Left colon (tissue), 2 donors: ENCODE data around the gene MAGEA2B. TPM values are rescaled to one million over a fixed set of nuclear protein-coding genes. Genes with fewer than 3 reads are reported as not detected.
"Not testable (repeated sequence)": the region's sequence is repeated elsewhere in the genome, so short reads cannot be mapped to it uniquely, and the experiment has no call there.

Source experiments
- ATAC-seq: fragments of 200-7000 bp; cut with Tn5 transposase; one replicate; pipeline ENCODE4 v1.9.1; 2020; ENCODE audit warnings: mild to moderate bottlenecking, moderate library complexity
- DNase-seq, 2 donors: peaks; one replicate each; pipeline ENCODE4 v3.0.0-alpha.2; 2020
- intact Hi-C, 2 donors: fragments of 100-400 bp; cut with DNase I in 1 of 2; cut with micrococcal nuclease in 1 of 2; formaldehyde crosslinking; loops; one replicate each; pipeline versions ENCODE4 v1.11.2 to v1.14.0; 2022; cut with DNase I, micrococcal nuclease
- total RNA-seq, 2 donors: library from RNA; stranded (reverse); fragmentation: NEBNext Ultra II Directional; extraction: Animal tissue kit (Norgen Biotek cat#: 25700); gene quantifications; one replicate each; pipeline ENCODE4 v1.2.1, GENCODE V29; 2021
- donor health status: DM: no; HTN: no; CAD: no.
- donor health status: DM: yes; HTN: yes; CAD: no.

MAGEA2B gene
- total RNA-seq, 2 donors from 2014 or later = not detected

GRCh38 chrX:152753686-152754650, 39.5 kb downstream of the MAGEA2B start, which contains the start of gene MAGEA2:
TSS of gene MAGEA2 (minus strand) at chrX:152753842. CDS start at chrX:152751363, 2,479 bp downstream.
- DNase-seq, ATAC-seq, intact Hi-C loops: not testable (repeated sequence)

DNA sequence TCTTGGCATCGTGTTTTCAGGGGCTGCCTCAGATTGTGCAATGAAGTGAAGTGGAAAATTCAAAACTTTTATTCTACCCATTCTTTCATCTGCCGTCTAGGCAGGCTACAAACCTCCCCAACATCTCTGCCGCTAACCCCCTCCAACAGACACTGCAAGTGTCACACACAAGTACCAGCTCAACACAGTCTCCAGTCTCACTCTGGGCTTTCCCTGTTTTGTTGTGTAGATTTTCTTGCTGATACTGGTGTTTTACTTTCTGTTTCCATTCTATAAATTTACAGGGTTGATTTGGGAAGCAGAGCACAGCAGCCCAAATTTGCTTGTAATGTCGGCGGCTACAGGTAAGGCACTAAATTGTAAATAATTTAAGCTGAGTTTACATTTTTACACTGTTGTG, 40.4 kb downstream of the MAGEA2B start:
- intact Hi-C loops, DNase-seq, ATAC-seq: not testable (repeated sequence)

DNA sequence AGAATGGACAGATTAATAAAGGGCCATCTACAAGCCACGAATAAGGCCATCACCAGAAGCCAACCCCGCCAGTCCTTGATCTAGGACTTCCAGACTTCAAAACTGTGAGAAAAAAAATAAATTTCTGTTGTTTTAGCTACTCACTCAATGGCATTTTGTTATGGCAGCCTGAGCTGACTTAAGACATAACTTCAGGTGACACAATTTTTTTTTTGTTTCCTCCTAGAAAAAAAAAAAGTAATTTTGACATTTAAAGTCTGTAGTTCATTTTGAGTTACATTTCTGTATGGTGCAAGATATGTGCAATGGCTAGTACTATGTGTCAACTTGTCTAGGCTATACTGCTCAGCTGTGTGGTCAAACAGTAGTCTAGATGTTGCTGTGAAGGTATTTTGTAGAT, 44.5 kb downstream of the MAGEA2B start, which contains the start of gene CSAG3:
Gene CSAG3, plus strand, starts transcription at position 301 of the 400 bp plus-strand sequence.
- ATAC-seq, DNase-seq, intact Hi-C loops: not testable (repeated sequence)

DNA sequence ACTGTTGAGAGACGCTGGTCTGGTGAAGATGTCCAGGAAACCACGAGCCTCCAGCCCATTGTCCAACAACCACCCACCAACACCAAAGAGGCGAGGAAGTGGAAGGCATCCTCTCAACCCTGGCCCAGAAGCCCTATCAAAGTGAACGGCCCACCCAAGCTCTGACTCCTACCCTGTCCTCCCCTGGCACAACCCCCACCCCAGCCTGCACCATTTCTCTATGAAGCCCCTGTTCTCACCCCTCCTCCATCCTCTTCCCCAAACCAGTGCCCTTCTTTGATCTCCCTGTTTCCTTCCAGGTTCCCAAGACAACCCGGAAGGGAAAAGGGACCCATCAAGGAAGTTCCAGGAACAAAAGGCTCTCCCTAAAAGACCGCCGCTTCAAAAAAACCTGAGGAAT, 45.1 kb downstream of the MAGEA2B start:
- intact Hi-C loops, ATAC-seq, DNase-seq: not testable (repeated sequence)

DNA sequence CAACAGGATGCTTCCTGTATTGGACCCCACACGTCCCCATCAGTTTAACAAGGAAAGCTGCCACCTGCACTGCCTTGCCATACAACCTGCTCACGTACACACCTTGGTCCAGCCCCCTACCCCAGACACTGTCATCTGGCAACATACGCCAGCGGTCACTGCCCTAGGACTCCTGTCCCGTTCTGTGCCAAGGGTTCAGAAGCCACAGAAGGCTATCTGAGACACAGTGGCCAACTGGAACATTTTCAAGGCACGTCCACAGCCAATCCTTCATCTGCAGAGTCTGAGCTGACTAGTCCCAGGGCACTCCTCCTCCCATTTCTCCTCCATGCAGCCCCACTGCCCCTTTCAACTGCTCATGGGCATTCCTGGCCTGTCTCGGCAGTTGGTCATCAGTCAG, 47.2 kb downstream of the MAGEA2B start:
- intact Hi-C loops, DNase-seq, ATAC-seq: not testable (repeated sequence)

DNA sequence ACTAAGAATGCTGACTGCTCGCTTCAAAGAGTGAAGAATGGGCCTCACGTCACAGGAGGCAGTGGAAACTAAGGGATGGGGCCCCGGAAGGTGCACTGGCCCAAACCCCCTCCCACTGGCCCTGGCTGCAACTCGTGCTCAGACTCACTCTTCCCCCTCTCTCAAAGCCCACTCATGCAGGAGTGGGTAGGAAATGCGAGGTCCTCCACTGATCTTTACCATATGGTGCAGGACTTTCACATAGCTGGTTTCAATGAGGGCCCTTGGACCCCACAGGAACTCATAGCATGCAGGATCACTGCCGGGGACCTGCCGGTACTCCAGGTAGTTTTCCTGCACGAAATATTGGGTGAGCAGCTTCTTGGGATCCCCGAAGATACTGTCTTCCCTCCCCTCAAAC, 52.1 kb downstream of the MAGEA2B start:
- DNase-seq = not testable (repeated sequence)

More for the DNA sequence above, 52.1 kb downstream of the MAGEA2B start:
- intact Hi-C loops, ATAC-seq: not testable (repeated sequence)

Other genes with a start within 250 kb of the MAGEA2B start
- under 1 TPM in 1 of 2 donors, not detected in 1; 0.03 TPM for gene GABRQ, start 76.7 kb upstream of the MAGEA2B start, total RNA-seq
- gene MAGEA3, start 15.8 kb upstream of the MAGEA2B start, total RNA-seq = not detected
- not detected for gene CSAG2, start 5.4 kb upstream of the MAGEA2B start, total RNA-seq
- gene CSAG1, start 19.1 kb downstream of the MAGEA2B start, total RNA-seq = not detected
- gene MAGEA12, start 19.1 kb downstream of the MAGEA2B start, total RNA-seq = not detected
- gene MAGEA2, start 39.2 kb downstream of the MAGEA2B start, total RNA-seq = not detected
- not detected for gene CSAG3, start 44.6 kb downstream of the MAGEA2B start, total RNA-seq
- not detected for gene MAGEA6, start 55.1 kb downstream of the MAGEA2B start, total RNA-seq
- gene CETN2, start 116.1 kb downstream of the MAGEA2B start, total RNA-seq = 10 to 100 TPM; 12.5 to 12.7 TPM
- gene NSDHL, start 116.4 kb downstream of the MAGEA2B start, total RNA-seq = 10 to 100 TPM; 17.3 to 36.2 TPM
- gene ZNF185, start 183.4 kb downstream of the MAGEA2B start, total RNA-seq = 1 to 10 TPM; 4.0 to 4.6 TPM